ENCODE measurements around the gene GPR25.
"Not testable (repeated sequence)": the region's sequence is repeated elsewhere in the genome, so short reads cannot be mapped to it uniquely, and the experiment has no call there.

GPR25 gene

DNA sequence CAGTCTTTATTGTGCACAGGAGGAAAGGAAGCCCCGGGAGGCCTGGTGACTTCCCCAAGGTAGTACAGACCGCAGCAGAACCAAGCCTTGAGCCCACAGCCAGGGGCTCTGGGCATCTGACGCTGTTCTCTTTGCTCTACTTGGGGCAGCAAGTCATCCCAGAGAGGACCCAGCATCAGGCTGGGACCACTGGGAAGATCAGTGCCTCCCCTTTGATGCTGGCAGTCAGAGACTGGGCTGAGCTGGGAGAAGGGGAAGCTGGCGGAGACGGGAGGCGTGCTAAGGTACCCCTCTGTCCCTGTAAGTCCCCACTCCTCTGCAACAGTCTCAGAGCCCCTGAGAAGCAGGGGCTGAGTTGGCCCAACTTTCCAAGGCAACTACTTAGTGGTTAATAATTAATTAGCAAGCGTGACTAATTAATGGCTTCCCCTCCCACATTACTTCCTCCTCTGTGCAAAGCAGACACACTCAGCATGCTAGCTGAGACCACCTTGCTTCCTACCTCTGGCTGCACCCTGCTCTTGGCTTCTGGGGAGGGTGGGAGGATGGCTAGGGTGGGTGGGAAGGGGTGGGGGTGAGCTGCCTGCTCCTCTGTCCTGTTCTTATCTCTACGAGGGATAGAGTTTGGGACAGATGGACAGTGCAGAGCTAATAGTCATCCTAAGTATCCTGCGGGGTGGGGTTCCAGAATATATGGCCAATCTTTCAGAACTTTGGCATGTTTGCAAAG lies 23.2 kb downstream of the GPR25 start:
- DNase-seq = no peak

DNA sequence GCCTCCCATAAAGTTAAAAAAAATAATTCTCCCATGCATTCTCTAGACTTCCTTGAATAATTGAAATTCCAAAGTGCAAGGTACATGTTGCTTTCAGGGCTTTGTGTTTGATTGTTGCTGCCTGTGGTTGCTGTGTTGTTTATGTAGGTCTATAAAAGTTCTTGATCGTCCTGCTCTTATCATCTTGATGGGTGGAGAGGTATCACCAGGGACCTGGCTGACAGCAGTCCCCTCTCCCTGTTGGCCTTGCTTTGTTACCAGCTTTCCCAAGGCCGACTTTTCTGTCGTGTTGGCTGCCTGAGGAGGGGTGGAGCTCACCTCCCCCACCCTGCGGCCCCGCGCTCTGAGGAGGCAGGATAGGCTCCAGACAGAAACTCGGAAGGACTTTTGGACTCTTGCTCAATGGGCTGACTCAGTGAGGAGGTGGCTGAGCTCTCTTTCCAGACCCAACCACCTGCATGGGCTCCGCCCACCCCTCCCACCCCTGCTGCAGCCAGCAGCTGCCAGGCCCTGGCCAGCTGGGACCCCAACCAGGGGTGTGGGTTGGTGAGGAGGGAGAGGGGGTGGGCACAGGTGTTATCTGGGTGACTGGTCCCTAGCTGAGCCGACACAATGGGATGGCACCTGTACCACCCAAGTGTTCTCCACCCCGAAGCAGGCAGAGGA lies 23.9 kb downstream of the GPR25 start:
- no peak for DNase-seq

DNA sequence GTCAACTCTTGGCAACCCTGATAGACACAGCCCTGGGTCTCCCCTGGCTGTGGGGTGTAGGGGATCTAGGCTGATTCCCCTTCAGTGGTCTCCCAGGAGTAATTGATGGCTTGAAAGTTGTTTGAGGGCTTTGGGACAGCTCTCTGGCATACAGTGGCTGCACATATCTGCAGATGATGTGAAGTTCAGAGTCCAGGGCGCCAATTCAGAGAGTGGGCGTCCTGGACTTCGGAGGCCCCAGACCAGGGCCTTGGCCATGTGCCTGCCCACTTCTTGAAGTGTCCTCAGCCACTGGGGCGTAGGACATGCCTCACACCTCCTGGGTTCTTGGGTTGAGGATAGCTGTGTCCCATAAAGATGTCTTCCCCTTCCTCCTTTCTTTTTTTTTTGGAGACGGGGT lies 24.5 kb downstream of the GPR25 start:
- no peak for DNase-seq

DNA sequence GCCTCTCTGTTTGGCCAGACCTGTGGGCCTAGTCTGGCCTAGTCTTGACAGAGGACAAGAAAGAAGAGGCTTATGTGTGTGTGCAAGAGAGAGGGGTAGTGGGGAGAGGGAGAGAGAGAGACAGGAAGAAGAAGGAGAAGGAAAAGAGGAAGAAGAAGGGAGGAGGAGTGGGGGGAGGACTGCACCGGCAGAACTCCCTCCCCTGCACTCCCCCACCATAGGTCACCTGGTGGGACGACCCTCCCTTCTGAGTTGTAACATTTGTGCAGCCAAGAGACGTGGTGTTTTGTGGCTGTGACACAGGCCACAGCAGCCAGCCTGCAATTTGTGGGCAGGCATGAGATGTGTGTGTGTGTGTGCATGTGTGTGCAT lies 26.2 kb downstream of the GPR25 start:
- no peak for DNase-seq

DNA sequence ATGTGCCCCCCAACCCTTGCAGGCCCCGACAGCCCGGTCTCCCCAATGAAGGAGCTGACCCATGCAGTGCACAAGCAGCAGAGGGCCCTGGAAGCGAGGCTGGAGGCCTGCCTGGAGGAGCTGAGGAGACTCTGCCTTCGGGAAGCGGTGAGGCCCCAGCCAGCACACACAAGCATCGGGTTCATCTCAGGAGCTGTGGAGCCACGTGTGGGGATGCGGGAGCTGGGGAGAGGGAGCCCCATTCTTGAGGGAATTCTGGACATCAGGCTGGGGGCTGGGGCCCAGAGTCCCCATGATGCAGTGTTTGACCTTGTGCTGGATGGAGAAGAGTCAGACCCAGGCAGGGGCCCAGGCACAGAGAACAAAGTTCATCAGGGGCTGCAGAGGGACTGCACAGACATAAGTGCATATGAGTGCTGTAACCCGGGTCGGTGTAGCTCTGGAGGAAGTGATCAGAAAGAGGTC lies 26.7 kb downstream of the GPR25 start:
- no peak for DNase-seq

DNA sequence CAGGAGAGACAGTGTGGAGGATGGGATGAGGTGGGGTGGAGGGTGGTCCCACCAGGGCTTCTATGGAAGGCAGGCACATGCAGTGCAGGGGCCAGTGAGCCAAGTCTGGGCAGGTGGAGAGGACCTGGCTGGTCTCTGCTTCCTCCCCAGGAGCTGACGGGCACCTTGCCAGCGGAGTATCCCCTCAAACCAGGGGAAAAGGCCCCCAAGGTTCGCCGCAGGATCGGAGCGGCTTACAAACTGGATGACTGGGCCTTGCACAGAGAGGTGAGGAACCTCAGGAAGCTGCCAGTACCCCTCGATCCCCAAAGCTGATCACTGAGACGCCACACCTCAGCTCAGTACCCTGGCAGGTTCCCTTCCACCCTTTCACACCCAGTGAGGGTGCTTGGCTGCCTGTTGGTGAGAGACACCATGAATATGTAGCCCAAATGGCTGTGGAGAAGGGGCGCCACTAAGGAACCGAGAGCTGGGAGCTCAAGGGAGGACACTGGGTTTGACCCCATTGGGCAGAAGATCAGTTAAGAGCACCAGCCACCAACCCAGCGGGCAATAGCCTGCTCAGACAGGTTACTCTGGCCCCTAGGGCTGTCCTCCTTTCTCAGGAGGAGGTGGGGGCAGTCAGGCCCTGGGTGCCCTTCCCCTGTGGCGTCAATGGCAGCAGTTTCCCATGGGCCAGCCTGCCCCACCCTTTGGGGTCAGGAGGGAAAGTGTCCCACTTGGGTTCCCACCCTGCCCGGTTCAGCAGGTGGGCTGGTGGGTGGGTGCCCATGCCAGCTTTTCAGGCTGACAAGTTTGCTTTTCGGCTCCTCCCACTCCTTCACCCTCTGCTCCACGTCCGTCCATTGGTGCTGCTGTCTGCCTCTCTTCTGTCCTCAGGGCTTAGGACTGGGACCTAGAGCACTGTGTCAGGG lies 27.4 kb downstream of the GPR25 start:
- no peak for DNase-seq

DNA sequence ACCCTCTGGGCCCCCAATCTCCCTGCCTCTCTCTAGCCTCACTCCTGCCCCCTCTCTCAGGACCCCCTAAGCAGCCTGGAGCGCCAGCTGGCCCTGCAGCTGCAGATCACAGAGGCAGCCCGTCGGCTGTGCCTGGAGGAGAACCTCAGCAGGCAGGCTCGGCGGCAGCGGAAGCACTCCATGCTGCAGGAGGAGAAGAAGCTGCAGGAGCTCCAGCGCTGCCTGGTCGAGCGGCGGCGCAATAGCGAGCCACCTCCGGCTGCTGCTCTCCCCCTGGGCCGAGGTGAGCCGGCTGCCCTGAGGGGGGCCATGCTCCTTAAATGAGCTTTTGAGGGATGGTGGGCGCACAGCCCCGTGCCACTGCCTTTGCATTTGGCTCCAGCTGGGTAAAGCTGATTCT lies 28.1 kb downstream of the GPR25 start:
- DNase-seq = no peak

DNA sequence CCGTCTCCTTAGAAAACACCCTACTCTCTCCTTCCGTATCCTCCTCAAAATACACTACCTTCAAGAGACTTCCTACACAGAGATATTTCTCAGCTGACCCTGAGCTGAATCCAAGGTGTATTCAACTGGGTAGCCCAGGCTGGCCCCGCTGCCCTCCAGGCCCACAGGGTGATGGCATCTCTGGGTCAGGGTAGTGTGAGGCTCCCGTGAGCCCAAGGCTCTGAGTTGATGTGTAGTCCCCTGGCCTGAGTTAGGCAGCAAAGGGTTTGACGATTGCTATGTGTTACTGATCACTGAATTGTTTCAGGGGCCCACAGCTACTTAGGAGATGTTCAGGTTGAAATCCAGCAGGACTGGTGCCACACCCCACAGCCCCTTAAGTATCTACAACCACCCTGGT lies 28.6 kb downstream of the GPR25 start:
- DNase-seq = no peak

DNA sequence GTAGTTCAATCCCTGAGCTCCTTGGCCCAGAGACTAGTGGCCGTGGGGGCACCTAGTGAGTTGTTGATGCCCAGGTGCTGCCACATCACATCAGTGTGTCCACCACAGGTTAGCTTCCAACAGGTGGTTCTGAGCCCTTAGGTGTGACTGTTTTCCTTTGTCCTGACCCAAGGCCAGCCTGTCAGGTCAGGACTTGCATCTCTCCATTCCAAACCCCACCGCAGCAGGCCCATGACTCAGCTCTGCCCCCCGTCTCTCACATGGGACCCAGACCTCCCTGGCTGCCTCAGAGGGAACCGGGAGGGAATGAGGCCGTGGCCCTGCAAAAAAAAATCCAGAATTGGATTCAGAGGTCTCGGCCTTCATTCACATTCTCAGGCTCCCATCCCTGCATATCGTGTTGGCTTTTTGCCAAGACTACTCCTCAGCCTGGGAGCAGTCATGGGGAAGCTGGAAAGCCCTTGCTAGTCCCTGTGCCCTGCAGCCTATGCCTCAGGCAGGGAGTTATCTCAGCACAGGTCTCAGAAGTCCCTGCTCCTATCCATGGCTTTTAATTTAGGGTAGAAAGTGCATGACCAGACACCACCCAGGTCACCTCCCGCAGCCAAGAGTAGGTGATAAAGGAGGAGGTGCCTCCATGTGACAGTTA lies 29.1 kb downstream of the GPR25 start:
- DNase-seq = no peak

DNA sequence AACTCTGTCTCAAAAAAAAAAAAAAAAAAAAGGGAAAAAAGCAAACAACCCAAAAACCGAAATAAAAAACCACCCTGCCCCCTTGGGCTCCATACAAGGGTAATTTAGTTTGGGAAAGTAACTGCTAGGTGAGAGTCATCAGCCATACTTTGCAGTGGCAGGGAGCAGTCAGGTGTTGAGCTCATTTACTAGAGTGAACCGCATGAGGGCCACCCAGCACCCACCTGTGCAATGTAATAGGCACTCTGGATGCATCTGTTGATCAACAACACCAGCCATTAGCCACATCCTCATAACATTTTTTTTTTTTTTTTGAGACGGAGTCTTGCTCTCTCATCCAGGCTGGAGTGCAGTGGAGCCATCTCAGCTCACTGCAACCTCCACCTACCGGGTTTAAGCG lies 31.0 kb downstream of the GPR25 start:
- no peak for DNase-seq

DNA sequence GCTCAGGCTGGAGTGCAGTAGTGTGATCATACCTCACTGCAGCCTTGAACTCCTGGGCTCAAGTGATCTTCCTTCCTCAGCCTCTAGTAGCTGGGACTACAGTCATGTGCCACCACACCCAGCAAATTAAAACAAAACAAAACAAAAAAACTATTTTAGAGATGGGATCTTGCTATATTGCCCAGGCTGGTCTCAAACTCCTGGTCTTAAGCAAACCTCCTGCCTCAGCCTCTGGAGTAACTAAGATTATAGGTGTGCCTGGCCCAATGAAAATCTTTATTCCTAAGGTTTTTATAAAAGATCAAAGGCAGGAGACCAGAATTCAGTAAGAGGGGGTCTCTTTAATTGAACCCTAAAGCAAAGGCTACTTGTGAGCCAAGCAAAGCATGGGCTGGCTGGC lies 32.0 kb downstream of the GPR25 start:
- no peak for DNase-seq

DNA sequence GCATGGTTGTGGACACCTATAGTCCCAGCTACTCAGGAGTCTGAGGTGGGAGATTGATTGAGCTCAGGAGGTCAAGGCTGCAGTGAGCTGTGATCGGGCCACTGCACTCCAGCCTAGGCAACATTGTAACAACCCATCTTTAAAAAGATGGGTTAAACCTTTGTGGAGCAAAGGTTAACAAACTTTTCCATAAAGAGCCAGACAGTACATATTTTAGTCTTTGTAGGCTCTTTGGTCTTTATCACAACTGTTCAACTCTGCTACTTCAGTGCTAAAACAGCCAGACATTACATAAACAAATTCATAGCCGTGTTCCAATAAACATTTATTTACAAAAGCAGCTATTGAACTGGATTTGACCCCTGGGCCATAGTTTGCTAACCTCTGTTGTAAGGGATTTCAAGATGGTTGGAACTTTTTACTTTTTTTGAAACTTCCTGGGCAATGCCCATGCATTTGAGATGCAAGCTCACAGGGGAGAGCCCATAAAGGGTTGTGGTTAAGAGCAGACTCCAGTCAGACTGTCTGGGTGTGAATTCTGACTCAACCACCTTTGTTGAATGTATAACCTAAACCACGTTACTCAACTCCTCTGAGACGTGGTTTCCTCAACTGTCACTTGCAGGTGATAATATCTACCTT lies 32.8 kb downstream of the GPR25 start:
- peak in 2 of 6 experiments; percentile 8 to 23 for DNase-seq

DNA sequence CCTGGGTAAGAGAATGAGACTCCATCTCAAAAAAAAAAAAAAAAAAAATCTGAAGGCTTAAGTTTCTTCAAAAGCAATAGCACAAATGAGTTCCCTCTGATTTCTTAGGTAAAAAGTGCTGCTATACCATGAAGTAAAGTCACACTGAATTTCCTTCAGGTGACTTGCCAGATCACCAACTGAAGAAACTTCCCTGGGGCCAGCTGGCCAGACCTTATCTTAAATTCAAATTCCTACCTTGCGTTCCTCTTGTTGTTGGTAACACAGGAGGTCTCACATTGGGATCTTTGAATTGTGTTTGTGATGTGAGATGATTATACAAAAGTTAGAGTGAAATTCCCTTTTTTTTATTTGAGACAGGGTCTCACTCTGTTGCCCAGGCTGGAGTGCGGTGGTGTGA lies 33.7 kb downstream of the GPR25 start:
- no peak for DNase-seq

DNA sequence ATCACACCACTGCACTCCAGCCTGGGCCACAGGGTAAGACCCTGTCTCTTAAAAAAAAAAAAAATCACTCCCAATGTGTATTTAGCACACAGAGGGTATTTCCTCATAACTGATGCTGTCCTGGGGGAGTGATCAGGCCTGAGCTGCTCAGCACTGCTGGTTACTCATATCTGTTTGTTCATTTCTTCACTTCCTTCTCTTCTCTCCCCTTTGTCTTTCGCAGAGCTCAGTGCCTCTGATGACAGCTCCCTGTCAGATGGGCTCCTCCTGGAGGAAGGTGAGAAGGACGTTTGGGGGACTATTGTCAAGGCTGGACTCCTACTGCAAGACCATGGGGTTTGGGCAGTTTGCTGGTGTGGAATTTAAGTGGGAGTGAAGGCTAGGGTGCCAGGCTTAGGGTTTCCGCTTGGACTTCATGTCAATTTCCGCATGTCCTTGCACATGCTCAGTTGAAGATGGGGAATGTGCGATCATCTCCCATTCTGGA lies 34.9 kb downstream of the GPR25 start:
- no peak for DNase-seq

DNA sequence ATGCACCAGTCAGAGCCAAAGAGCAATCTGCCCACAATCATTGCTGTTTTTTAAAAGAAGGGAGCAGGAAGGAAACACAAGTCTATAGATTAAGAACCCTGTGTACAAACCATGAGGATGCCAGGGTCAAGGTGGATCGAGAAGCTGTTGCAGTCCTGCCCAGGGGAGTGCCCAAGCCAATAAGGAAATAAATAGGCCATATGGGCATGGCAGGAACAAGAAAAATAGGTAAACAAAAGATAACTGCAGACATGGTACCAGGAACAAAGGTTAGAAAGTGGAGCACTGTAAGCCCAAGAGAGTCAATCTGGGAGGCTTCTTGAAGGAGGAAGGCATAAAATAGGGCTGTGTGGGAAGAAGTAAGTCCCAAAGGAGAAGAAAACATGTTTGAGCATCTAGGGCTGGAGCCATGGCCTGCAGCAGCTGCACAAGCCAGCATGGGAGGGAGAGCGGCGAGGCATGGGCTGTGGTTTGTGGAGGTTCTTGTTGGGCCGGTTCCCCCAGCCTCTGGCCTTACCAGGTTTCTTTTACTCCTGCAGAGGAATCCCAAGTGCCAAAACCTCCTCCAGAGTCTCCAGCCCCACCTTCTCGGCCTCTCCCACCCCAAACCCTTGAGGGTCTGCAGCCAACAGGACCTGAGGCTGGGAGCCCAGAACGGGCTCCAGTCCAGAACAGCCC lies 35.5 kb downstream of the GPR25 start:
- no peak for DNase-seq

DNA sequence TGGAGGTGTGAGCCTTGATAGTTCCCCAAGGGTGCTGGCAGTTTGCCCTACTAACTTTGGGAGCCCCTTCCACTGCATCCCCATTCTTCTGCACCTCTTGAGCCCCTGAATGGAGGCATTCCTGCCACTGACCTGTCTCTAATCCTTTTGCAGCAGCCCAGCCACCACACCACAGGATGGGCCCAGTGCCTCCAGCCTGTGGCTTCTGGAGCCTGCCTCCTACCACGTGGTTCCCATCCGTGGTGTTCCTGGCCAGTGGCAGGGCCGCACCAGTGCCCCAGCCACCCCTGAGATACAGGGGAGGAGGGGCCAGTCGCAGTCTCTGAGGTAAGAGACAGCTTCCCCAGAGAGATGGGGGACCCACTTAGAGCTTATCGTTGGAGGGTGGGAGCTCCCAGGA lies 36.3 kb downstream of the GPR25 start:
- DNase-seq = no peak

DNA sequence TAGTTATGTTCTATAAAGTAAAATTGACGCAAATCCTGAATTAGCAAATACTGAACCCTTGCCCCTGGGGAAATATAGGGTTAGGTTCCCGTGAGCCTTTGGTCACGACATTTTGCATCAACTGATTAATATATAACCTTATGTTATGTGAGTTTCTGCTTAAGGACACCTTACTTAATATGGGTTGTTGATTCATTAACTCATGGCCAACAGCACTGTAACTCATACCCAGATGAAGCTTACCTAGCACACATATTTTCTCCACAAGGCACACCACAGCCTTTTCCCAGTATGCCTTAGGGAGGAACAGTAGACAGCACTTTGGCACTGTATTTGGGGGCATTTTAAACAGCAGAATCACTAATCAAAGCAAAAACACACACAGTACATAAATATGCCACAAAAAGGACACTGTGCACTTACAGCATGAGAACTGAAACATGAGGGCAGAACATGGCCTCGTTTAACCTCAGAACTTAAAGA lies 37.0 kb downstream of the GPR25 start:
- no peak for DNase-seq

DNA sequence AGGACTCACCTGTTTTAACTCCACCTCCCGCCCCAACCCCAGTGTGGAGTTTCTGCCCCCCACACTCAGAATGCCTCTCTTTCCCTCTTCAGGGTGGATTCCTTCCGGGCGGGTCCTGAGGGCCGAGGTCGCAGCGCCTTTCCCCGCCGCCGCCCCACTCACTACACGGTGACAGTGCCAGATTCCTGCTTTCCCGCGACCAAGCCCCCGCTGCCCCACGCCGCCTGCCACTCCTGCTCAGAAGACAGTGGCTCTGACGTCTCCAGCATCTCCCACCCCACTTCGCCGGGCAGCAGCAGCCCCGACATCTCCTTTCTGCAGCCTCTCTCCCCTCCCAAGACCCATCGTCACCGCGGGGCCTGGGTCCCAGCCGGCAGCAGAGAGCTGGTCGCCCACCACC lies 38.6 kb downstream of the GPR25 start:
- DNase-seq = no peak

DNA sequence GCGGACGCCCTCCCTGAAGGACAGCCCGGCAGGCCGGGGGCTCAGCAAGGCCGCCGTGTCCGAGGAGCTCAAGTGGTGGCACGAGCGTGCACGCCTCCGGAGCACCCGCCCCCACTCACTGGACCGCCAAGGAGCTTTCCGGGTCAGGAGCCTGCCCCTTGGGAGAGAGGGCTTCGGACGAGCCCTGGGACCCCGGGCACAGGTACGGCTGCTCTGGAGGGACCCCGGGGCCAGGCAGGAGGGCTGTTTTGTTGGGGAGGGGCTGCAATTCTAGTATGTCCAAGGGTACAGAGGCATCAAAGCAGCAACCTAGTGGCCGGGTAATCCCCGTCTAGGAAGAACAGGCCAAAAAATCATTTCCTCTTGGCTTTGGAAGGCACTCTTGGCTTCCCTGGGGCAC lies 39.2 kb downstream of the GPR25 start:
- not testable (repeated sequence) for DNase-seq

DNA sequence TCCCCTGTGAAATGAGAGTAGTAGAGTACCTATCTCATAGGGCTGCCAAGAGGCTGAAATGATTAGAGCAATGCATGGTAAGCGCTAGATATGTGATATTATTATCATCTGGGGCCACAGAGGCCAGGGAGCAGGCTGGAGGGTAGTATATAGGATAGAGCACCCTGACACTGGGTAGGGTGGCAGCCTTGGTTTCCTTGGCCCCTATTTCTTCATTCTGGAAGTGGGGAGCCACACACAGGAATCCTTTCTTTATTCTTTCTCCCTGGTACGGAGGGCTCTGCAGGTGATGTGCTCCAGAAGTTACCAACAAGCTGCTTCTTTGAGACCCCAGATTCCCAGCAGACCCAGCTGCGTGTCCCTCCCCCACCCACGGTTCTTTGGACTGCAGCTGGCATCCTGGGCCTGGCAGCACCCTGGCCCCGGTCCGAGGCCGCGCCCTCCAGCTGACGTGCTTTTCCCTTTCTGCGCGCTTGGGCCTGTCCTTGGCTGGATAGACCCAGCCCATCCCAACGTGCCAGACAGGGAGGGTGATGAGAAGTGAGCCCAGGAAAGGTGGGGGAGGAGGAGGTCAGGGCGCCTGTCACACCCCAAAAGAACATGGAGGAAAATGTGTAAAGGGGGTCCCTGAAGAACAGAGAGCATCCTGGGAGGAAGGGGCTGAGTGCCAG lies 40.1 kb downstream of the GPR25 start:
- DNase-seq = no peak

DNA sequence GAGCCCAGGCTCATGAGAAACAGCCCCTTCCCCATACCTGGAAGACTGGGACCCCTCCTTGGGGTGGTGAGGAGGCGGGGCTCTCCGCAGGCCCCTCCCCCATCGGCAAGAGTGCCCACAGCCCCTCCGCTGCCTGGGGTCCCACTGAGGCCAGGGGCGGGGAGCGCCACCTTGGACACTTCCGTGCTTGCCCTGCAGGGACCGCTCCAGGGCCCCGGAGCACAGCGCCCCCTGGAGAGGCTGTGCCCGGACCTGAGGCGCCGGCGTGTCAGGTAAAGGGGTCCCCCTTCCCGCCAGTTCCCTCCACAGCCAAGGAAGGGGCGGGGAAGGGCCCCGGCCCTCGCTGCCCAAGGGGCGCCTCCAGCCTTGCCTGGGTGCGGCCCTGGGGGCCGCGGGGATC lies 43.4 kb downstream of the GPR25 start:
- no peak for DNase-seq

All from stimulated activated naive CD4-positive, alpha-beta T cell (primary cell).